ENCODE results near the gene N4BP2.
A peak's percentile ranks its signal among the peaks of the same experiment; 100 is the strongest.

The N4BP2 gene

GRCh38 chr4:40170588-40170987 is 113.9 kb downstream of the N4BP2 start:
- DNase-seq = no peak
- peaks cover 3% of the 10 kb centered on the region for H3K27me3 Mint-ChIP-seq (ENCODE audit: low read depth, poor library complexity)
- H3K27ac Mint-ChIP-seq = no peak overlapping the region
- TF ChIP-seq CTCF (IDR thresholded peaks at IDR 0.05) = no peak
- H3K4me1 Mint-ChIP-seq = no peaks in the 10 kb centered on the region
- peaks cover 24% of the 10 kb centered on the region for H3K9me3 Mint-ChIP-seq
- H3K4me3 Mint-ChIP-seq = no peak overlapping the region
- H3K36me3 Mint-ChIP-seq (ENCODE audit: low read depth) = peaks cover 27% of the 10 kb centered on the region

- Mint-ChIP-seq H3K4me1 (peaks cover 24% of the 10 kb centered on the region), H3K27me3 (ENCODE audit: low read depth, poor library complexity) (peaks cover 8% of the 10 kb centered on the region), H3K27ac (peak overlapping the region; percentile 49), H3K9me3 (peaks cover 7% of the 10 kb centered on the region), H3K4me3 (no peak overlapping the region), H3K36me3 (ENCODE audit: low read depth) (peaks cover 5% of the 10 kb centered on the region)
- no peak for TF ChIP-seq CTCF (IDR thresholded peaks at IDR 0.05)
- no peak for DNase-seq
Measured at GRCh38 chr4:40173470-40173875, 116.8 kb downstream of the N4BP2 start.

- no peaks in the 10 kb centered on the region for H3K36me3 Mint-ChIP-seq (ENCODE audit: low read depth)
- no peak for TF ChIP-seq CTCF (IDR thresholded peaks at IDR 0.05)
- H3K9me3 Mint-ChIP-seq = peaks cover 7% of the 10 kb centered on the region
- peaks cover 29% of the 10 kb centered on the region for H3K4me1 Mint-ChIP-seq
- H3K27me3 Mint-ChIP-seq (ENCODE audit: low read depth, poor library complexity) = peaks cover 5% of the 10 kb centered on the region
- peak overlapping the region; percentile 61 for H3K27ac Mint-ChIP-seq
- DNase-seq = peak; percentile 18
- H3K4me3 Mint-ChIP-seq = no peak overlapping the region
Measured at GRCh38 chr4:40176602-40177001, 120.0 kb downstream of the N4BP2 start.

GRCh38 chr4:40177591-40177990 is 120.9 kb downstream of the N4BP2 start:
- peak overlapping the region; percentile 90 for H3K27ac Mint-ChIP-seq
- DNase-seq = no peak
- peaks cover 7% of the 10 kb centered on the region for H3K9me3 Mint-ChIP-seq
- H3K36me3 Mint-ChIP-seq (ENCODE audit: low read depth) = no peaks in the 10 kb centered on the region
- no peak overlapping the region for H3K4me3 Mint-ChIP-seq
- H3K4me1 Mint-ChIP-seq = peaks cover 29% of the 10 kb centered on the region
- H3K27me3 Mint-ChIP-seq (ENCODE audit: low read depth, poor library complexity) = peaks cover 5% of the 10 kb centered on the region
- no peak for TF ChIP-seq CTCF (IDR thresholded peaks at IDR 0.05)

- Mint-ChIP-seq H3K27ac (peak overlapping the region; percentile 90), H3K9me3 (peaks cover 10% of the 10 kb centered on the region), H3K4me1 (peaks cover 29% of the 10 kb centered on the region), H3K4me3 (no peak overlapping the region), H3K36me3 (ENCODE audit: low read depth) (no peaks in the 10 kb centered on the region), H3K27me3 (ENCODE audit: low read depth, poor library complexity) (peaks cover 5% of the 10 kb centered on the region)
- DNase-seq = no peak
- TF ChIP-seq CTCF (IDR thresholded peaks at IDR 0.05) = no peak
Measured at GRCh38 chr4:40178672-40179071, 122.0 kb downstream of the N4BP2 start.

GRCh38 chr4:40179360-40179759 is 122.7 kb downstream of the N4BP2 start:
- Mint-ChIP-seq H3K4me1 (peaks cover 29% of the 10 kb centered on the region), H3K9me3 (peaks cover 12% of the 10 kb centered on the region), H3K27me3 (ENCODE audit: low read depth, poor library complexity) (peaks cover 5% of the 10 kb centered on the region), H3K4me3 (no peak overlapping the region), H3K27ac (no peak overlapping the region), H3K36me3 (ENCODE audit: low read depth) (no peaks in the 10 kb centered on the region)
- DNase-seq = no peak
- no peak for TF ChIP-seq CTCF (IDR thresholded peaks at IDR 0.05)
